Ovary (tissue), 9 donors: ENCODE results near the gene CTNNA1. TPM values are rescaled to one million over a fixed set of nuclear protein-coding genes. Genes with fewer than 3 reads are reported as not detected.

Experiments used
- DNase-seq, 5 donors: peaks; one replicate each; pipeline ENCODE4 v3.0.0-alpha.2; 2019 to 2020
- H3K27ac ChIP-seq, 2 donors: fragments of 200-600 bp; one replicate each; pipeline versions ENCODE4 v1.5.1 to v1.8.0; 2019 to 2022
- H3K27me3 ChIP-seq: fragments of 200-600 bp; one replicate; pipeline ENCODE4 v1.8.0; 2022
- H3K36me3 ChIP-seq: fragments of 200-600 bp; sonication (generic); one replicate; pipeline ENCODE4 v1.5.1; 2019
- H3K4me1 ChIP-seq: one replicate; pipeline ENCODE4 v1.8.1; 2013; ENCODE audit warnings: mild to moderate bottlenecking, moderate library complexity; ENCODE audit not compliant: insufficient read depth
- H3K4me3 ChIP-seq: fragments of 200-600 bp; sonication (generic); one replicate; pipeline ENCODE4 v1.5.1; 2017
- H3K9me3 ChIP-seq, 2 donors: fragments of 200-600 bp in 1 of 2; sonication (generic) in 1 of 2; one replicate each; pipeline versions ENCODE4 v1.5.1 to v1.8.1; 2013 to 2019; ENCODE audit warnings: mild to moderate bottlenecking in 1 of 2, moderate library complexity in 1 of 2
- EP300 ChIP-seq: sonication (generic); formaldehyde crosslinking; IDR thresholded peaks from one replicate; pipeline ENCODE4 v1.6.1; 2017; ENCODE audit warnings: antibody characterized with exemption
- POLR2A ChIP-seq: fragments of 450-650 bp; IDR thresholded peaks from one replicate; pipeline ENCODE4 v1.6.1; 2017; ENCODE audit warnings: antibody characterized with exemption, mild to moderate bottlenecking, moderate library complexity
- WGBS, 3 donors: extraction: QIAGEN DNeasy Blood & Tissue Kit in 1 of 3; methylation state at CpG; one replicate each; pipeline versions ENCODE4 v1.1.5 to v1.1.7; 2013 to 2017; 5-methylcytosine and 5-hydroxymethylcytosine counted together
- intact Hi-C, 4 donors: fragments of 100-400 bp; cut with DNase I; formaldehyde crosslinking; loops; one replicate each; pipeline versions ENCODE4 v1.11.0 to v1.15.1; 2022 to 2023
- polyA plus RNA-seq, 2 donors: library from polyadenylated mRNA; stranded (reverse); fragments of 200-250 nt in 1 of 2; fragments of 350-450 nt in 1 of 2; fragmentation: Illumina TruSeq in 1 of 2; extraction: RNeasy Lipid Tissue Mini Kit (QIAGEN cat#74804) in 1 of 2; gene quantifications; one replicate each; pipeline ENCODE4 v1.2.3, GENCODE V29; 2013 to 2014
- total RNA-seq, 7 donors: library from RNA; depleted of rRNA in 2 of 7; stranded (reverse); fragments of >200 nt in 2 of 7; fragmentation: NEBNext Ultra II Directional in 3 of 7; extraction: Animal tissue kit (Norgen Biotek cat#: 25700) in 3 of 7; gene quantifications; one replicate each; pipeline versions ENCODE4 v1.1.0 to v1.2.4, GENCODE V29; 2016 to 2023
- TF ChIP-seq, protein P1 (sequence below), 3 donors: fragments of 450-650 bp in 2 of 3; fragments of 200-600 bp in 1 of 3; IDR thresholded peaks; one replicate each; pipeline versions ENCODE4 v1.5.1 to v1.8.0; 2016 to 2022; ENCODE audit warnings: antibody characterized with exemption in 3 of 3, mild to moderate bottlenecking in 1 of 3
- donor health status: DM: no; HTN: no; CAD: no; lungs with moderate emphysema.
- donor health status: DM: no; HTN: no; CAD: no.
- donor health status: Bipolar disorder and iron deficiency.
- donor health status: DM: yes; HTN: yes; CAD: no.
- donor health status: DM: no; HTN: no; CAD: no.
- donor health status: DM: yes; HTN: yes; CAD: no.

The CTNNA1 gene
- total and polyA plus RNA-seq, 9 donors, result 125 to 306 (median 230) TPM

DNA sequence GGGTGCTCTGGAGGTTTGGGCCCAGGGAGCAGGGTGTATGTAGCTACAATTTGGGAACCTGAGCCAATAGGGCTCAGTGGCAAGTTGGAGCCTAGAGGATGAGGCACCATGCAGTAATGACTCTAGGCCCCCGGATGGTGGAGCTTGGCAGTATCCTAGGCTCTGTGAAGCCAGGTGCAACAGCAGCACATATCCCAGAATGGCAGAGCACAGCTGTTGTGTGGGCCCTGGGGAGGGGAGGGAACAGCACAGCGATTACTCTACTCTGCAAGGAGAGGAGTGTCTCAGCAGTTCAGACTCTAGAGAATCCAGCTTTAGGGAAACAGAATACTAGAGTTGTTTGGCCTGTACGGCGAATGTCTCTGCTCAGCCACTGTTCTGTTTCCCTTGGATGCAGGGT is 65.9 kb downstream of the CTNNA1 start:
- TF ChIP-seq EP300 (no peak), POLR2A (no peak)
- TF ChIP-seq, protein P1, sequence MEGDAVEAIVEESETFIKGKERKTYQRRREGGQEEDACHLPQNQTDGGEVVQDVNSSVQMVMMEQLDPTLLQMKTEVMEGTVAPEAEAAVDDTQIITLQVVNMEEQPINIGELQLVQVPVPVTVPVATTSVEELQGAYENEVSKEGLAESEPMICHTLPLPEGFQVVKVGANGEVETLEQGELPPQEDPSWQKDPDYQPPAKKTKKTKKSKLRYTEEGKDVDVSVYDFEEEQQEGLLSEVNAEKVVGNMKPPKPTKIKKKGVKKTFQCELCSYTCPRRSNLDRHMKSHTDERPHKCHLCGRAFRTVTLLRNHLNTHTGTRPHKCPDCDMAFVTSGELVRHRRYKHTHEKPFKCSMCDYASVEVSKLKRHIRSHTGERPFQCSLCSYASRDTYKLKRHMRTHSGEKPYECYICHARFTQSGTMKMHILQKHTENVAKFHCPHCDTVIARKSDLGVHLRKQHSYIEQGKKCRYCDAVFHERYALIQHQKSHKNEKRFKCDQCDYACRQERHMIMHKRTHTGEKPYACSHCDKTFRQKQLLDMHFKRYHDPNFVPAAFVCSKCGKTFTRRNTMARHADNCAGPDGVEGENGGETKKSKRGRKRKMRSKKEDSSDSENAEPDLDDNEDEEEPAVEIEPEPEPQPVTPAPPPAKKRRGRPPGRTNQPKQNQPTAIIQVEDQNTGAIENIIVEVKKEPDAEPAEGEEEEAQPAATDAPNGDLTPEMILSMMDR (IDR thresholded peaks at IDR 0.05), result no peak
- Histone ChIP-seq H3K4me3 (no peak overlapping the region), H3K36me3 (no peaks in the 10 kb centered on the region), H3K27ac (no peak overlapping the region), H3K4me1 (peaks cover 8% of the 10 kb centered on the region), H3K27me3 (no peaks in the 10 kb centered on the region), H3K9me3 (no peaks in the 10 kb centered on the region)
- no peak for DNase-seq
- 82 to 88% (median 85%) methylated on average over 4 of the region's 4 CpGs for WGBS, 3 donors
- intact Hi-C loops, result no loop called here

DNA sequence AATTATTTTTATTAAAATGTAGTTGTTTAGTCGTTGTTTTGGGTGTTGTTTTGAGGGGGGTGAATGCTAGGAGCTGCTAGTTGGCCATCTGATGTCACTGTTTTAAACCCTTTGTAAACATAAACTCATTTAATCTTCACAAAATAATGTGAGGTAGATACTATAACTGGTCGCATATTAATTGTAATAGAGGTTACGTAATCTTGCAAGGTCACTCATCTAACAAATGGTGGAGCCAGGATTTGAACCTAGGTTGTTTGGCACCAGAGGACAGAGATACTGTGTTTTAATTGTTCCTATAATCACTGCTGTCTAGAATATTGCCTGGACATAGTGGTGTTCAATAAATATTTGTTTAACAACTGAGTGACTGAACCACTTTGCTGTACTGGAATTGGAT is 67.5 kb downstream of the CTNNA1 start:
- DNase-seq, result no peak
- Histone ChIP-seq H3K27me3 (no peaks in the 10 kb centered on the region), H3K9me3 (no peaks in the 10 kb centered on the region), H3K27ac (no peak overlapping the region), H3K4me3 (no peak overlapping the region), H3K4me1 (peaks cover 8% of the 10 kb centered on the region), H3K36me3 (no peaks in the 10 kb centered on the region)
- intact Hi-C loops, result no loop called here
- WGBS, 3 donors, result 85 to 92% (median 87%) methylated on average over 3 of the region's 3 CpGs
- TF ChIP-seq, protein P1 (IDR thresholded peaks at IDR 0.05), result no peak
- no peak for TF ChIP-seq EP300
- no peak for TF ChIP-seq POLR2A

DNA sequence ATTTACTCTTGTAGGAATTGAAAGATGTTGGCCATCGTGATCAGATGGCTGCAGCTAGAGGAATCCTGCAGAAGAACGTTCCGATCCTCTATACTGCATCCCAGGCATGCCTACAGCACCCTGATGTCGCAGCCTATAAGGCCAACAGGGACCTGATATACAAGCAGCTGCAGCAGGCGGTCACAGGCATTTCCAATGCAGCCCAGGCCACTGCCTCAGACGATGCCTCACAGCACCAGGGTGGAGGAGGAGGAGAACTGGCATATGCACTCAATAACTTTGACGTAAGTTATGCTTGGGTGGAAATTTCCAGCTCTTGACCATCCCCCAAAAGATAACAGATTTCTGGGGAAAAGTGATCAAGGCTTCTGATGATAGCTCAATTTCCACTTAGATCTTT is 71.3 kb downstream of the CTNNA1 start:
- H3K27me3 ChIP-seq, result no peaks in the 10 kb centered on the region
- intact Hi-C loops, result no loop called here
- no peak overlapping the region for H3K4me3 ChIP-seq
- WGBS, 3 donors, result 64 to 70% (median 65%) methylated on average over 7 of the region's 7 CpGs
- peaks cover 6% of the 10 kb centered on the region for H3K4me1 ChIP-seq
- no peak overlapping the region for H3K27ac ChIP-seq
- TF ChIP-seq, protein P1 (IDR thresholded peaks at IDR 0.05), result no peak
- TF ChIP-seq POLR2A (no peak), EP300 (no peak)
- H3K36me3 ChIP-seq, result no peaks in the 10 kb centered on the region
- no peaks in the 10 kb centered on the region for H3K9me3 ChIP-seq
- DNase-seq, result no peak

DNA sequence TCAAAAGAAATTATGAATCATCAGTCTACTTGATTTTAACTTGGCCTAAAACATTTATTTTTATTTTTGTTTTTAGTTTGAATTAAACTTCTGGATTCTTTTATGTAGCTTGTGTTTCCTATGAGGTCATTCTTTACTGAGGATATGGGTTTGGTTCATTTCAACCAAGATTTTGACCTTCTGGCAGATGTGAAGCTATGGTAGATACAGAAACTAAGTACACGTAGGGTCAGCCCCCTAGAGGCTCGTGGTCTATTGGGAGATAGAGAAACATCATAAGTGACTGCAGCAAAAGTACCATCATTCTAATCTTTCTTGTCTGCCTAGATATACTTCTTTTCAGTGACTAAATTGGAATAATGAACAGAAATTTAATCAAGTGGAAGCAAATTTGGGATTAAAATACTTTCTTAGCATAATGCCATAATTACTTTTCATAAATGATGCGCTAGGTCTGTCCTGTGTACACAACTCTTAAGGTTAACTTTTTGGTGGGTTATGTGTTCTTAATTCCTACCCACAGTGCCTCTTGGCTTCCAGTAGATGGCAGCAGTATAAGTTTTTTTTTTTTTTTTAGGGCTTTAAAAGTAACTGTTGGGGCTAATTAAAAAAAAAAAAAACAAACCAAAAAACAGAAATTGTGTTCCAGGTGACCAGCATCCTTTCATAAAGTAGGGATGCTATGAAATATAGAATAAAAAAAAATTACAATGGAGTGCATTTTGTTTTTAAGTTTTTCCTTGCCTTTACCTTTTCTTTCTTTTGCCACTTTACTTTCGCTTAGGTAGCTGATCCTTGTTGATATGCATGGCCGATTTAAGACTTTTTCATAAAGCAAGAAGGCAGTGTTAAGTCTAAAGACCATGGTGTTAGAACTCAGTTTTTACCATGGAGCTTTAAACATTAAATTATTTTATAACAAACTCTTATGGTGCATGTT is 72.0 kb downstream of the CTNNA1 start:
- H3K9me3 ChIP-seq, result no peaks in the 10 kb centered on the region
- no peaks in the 10 kb centered on the region for H3K27me3 ChIP-seq
- intact Hi-C loops, result no loop called here
- H3K27ac ChIP-seq, result no peak overlapping the region
- no peaks in the 10 kb centered on the region for H3K36me3 ChIP-seq
- TF ChIP-seq POLR2A (no peak), EP300 (no peak)
- TF ChIP-seq, protein P1 (IDR thresholded peaks at IDR 0.05), result no peak
- DNase-seq, result no peak
- H3K4me1 ChIP-seq, result peaks cover 3% of the 10 kb centered on the region
- 44 to 57% (median 51%) methylated on average over 5 of the region's 5 CpGs for whole genome bisulfite sequencing, 3 donors
- no peak overlapping the region for H3K4me3 ChIP-seq
